Epithelial cell of esophagus (primary cell): ENCODE results near the gene TM9SF4.

Source experiments
- DNase-seq: peaks from one replicate; pipeline ENCODE4 v3.0.0; 2010; ENCODE audit warnings: low read depth
- H3K4me3 ChIP-seq: 2 replicates; pipeline ENCODE4 v1.5.1; 2011; ENCODE audit warnings: mild to moderate bottlenecking, low read length, control low read depth
- CTCF ChIP-seq: IDR thresholded peaks from 2 replicates; pipeline ENCODE4 v1.5.1; 2011; ENCODE audit warnings: low read depth, mild to moderate bottlenecking, low read length, control low read depth, inconsistent platforms; ENCODE audit not compliant: insufficient read depth; ENCODE audit errors: missing control alignments

Gene TM9SF4

GRCh38 chr20:32149566-32150170 lies 40.2 kb downstream of the TM9SF4 start:
- H3K4me3 ChIP-seq, result no peak overlapping the region
- no peak for TF ChIP-seq CTCF
- no peak for DNase-seq

GRCh38 chr20:32150291-32150848 lies 40.9 kb downstream of the TM9SF4 start:
- no peak for DNase-seq
- TF ChIP-seq CTCF, result no peak
- no peak overlapping the region for H3K4me3 ChIP-seq

GRCh38 chr20:32152421-32153155 lies 43.1 kb downstream of the TM9SF4 start:
- TF ChIP-seq CTCF, result no peak
- DNase-seq, result no peak
- no peak overlapping the region for H3K4me3 ChIP-seq

- DNase-seq, result no peak
- no peak for TF ChIP-seq CTCF
These were observed 43.7 kb downstream of the TM9SF4 start for GRCh38 chr20:32153156-32153665.

GRCh38 chr20:32153771-32154170 lies 44.3 kb downstream of the TM9SF4 start:
- DNase-seq, result no peak
- TF ChIP-seq CTCF, result no peak
- no peak overlapping the region for H3K4me3 ChIP-seq

More at GRCh38 chr20:32153156-32153665, 43.7 kb downstream of the TM9SF4 start:
- H3K4me3 ChIP-seq, result no peak overlapping the region

- TF ChIP-seq CTCF, result peak; percentile 51
- peak; percentile 31 for DNase-seq
- H3K4me3 ChIP-seq, result no peak overlapping the region
These were observed 45.8 kb downstream of the TM9SF4 start for GRCh38 chr20:32155017-32155981.
